ENCODE data around the gene FUT7. TPM values are rescaled to one million over a fixed set of nuclear protein-coding genes. Genes with fewer than 3 reads are reported as not detected.
A peak's percentile ranks its signal among the peaks of the same experiment; 100 is the strongest.

FUT7 gene
- total and polyA plus RNA-seq, 2 of the 8 experiments (the other 6 are each of a cell fraction or from before 2014, with no cell fraction given) = not detected

GRCh38 chr9:136994888-136995230, 37.0 kb downstream of the FUT7 start:
- Histone ChIP-seq H4K5ac (ENCODE audit: insufficient read length, low read depth, low read length) (no peak overlapping the region), H3K9me3 (ENCODE audit: insufficient read depth in 2 of 2, low read depth in 1 of 2, low read length in 1 of 2) (peaks cover 6% of the 10 kb centered on the region in 2 experiments; a peak in 2 of 4 replicates), H2BK120ac (replicated peaks; ENCODE audit: low read depth, low read length) (no peak overlapping the region), H2AK5ac (ENCODE audit: low read depth, low read length) (no peak overlapping the region), H2AFZ (ENCODE audit: low read length) (no peak overlapping the region), H3K4me1 (replicated peaks in 1 of 4; ENCODE audit: control insufficient read depth in 3 of 4, insufficient read depth in 4 of 4, low read length in 3 of 4) (peaks cover 0 to 20% (median 11%) of the 10 kb centered on the region in 4 experiments; a peak in 6 of 7 replicates), H3K23me2 (ENCODE audit: low read depth, low read length) (peaks cover 17% of the 10 kb centered on the region), H4K8ac (ENCODE audit: extremely low read depth, insufficient read depth, low read length) (no peak overlapping the region), H3K4me2 (ENCODE audit: insufficient read depth in 1 of 2, low read depth in 2 of 2, low read length in 2 of 2) (peak overlapping the region in 1 of 2 experiments; percentile 47; a peak in 1 of 4 replicates), H3K36me3 (ENCODE audit: control insufficient read depth in 2 of 4, insufficient read depth in 4 of 4, low read length in 3 of 4) (peaks cover 0 to 2% (median 0%) of the 10 kb centered on the region in 4 experiments; a peak in 1 of 8 replicates), H3K56ac (replicated peaks; ENCODE audit: insufficient read length, low read depth, low read length) (no peak overlapping the region), H2BK12ac (ENCODE audit: low read depth, low read length) (no peak overlapping the region), H4K91ac (replicated peaks; ENCODE audit: insufficient read length, low read length) (no peak overlapping the region), H3K27ac (ENCODE audit: low read depth, low read length) (no peak overlapping the region), H3K18ac (ENCODE audit: extremely low read depth, low read length) (no peak overlapping the region), H2BK5ac (ENCODE audit: low read depth, low read length) (no peak overlapping the region), H3K14ac (ENCODE audit: insufficient read length) (no peak overlapping the region), H3K9ac (replicated peaks in 1 of 4; ENCODE audit: extremely low read depth in 1 of 4, low read depth in 3 of 4, low read length in 3 of 4) (no peak overlapping the region), H3K4ac (replicated peaks; ENCODE audit: insufficient read length, low read depth, low read length) (no peak overlapping the region), H4K20me1 (replicated peaks in 1 of 2; ENCODE audit: control insufficient read depth in 1 of 2, insufficient read depth in 2 of 2, low read length in 2 of 2) (peaks cover 0 to 2% of the 10 kb centered on the region in 2 experiments), H3K4me3 (ENCODE audit: extremely low read depth in 1 of 4, insufficient read depth in 2 of 4, low read depth in 3 of 4, low read length in 4 of 4) (no peak overlapping the region), H3K79me1 (ENCODE audit: low read depth, low read length) (no peaks in the 10 kb centered on the region), H2BK15ac (ENCODE audit: low read length) (no peak overlapping the region), H3K79me2 (ENCODE audit: control insufficient read depth in 1 of 2, insufficient read depth in 2 of 2, low read length in 2 of 2) (no peaks in the 10 kb centered on the region), H2BK20ac (ENCODE audit: low read length) (no peak overlapping the region), H3K23ac (ENCODE audit: insufficient read length) (no peak overlapping the region), H3K27me3 (replicated peaks in 1 of 4; ENCODE audit: control insufficient read depth in 3 of 4, extremely low read depth in 1 of 4, insufficient read depth in 3 of 4, low read length in 3 of 4) (peaks cover 0 to 12% (median 10%) of the 10 kb centered on the region in 4 experiments; a peak in 3 of 7 replicates)
- TF ChIP-seq CTCF (IDR thresholded peaks at IDR 0.05; ENCODE audit: control extremely low read depth in 1 of 3, insufficient read depth in 1 of 3, low read depth in 1 of 3, low read length in 3 of 3) (no peak), KDM1A (IDR thresholded peaks at IDR 0.05; ENCODE audit: borderline replicate concordance, low read length) (no peak), EGR1 (IDR thresholded peaks at IDR 0.05; ENCODE audit: borderline replicate concordance, low read depth, low read length) (no peak), CTBP2 (IDR thresholded peaks at IDR 0.05; ENCODE audit: borderline replicate concordance, insufficient read depth, insufficient read length, low read length) (no peak), SIX5 (IDR thresholded peaks at IDR 0.05; ENCODE audit: low read depth, low read length) (no peak), TAF1 (IDR thresholded peaks at IDR 0.05; ENCODE audit: low read depth, low read length) (no peak), JUND (IDR thresholded peaks at IDR 0.05; ENCODE audit: low read length) (no peak), ZNF274 (IDR thresholded peaks at IDR 0.05; ENCODE audit: borderline replicate concordance, extremely low read depth, low read length) (no peak)
- FAIRE-seq (no peak), DNase-seq (ENCODE audit: low read depth in 1 of 2, low spot score in 2 of 2) (no peak)
- WGBS, 2 experiments (ENCODE audit: extremely low coverage in 1 of 2, insufficient coverage in 1 of 2, insufficient read length in 1 of 2, insufficient replicate concordance in 2 of 2, low coverage in 1 of 2, low lambda C conversion rate in 2 of 2, missing lambda C conversion rate in 1 of 2) = 99% methylated on average over 20 of the region's 40 CpGs; no CpG with 5 or more reads in 1 of the 2 experiments
- ChIA-PET POLR2A (ENCODE audit: partially characterized antibody) (no interaction called here), CTCF (ENCODE audit: partially characterized antibody) (interaction anchor here (1.2 to 5.6 kb wide), 6 partner anchors 11 to 72 kb away, joined by 3 to 29 read pairs (median 5); partner anchors contain the start of genes FUT7 and PTGDS)
